HG02571 (cell line): ENCODE results near the gene DOCK4.

Source experiments
- ATAC-seq: cut with Tn5 transposase; IDR thresholded peaks from one replicate; pipeline ENCODE4 v1.9.1; 2021; ENCODE audit warnings: mild to moderate bottlenecking, moderate library complexity; ENCODE audit not compliant: unreplicated experiment

Gene DOCK4

DNA sequence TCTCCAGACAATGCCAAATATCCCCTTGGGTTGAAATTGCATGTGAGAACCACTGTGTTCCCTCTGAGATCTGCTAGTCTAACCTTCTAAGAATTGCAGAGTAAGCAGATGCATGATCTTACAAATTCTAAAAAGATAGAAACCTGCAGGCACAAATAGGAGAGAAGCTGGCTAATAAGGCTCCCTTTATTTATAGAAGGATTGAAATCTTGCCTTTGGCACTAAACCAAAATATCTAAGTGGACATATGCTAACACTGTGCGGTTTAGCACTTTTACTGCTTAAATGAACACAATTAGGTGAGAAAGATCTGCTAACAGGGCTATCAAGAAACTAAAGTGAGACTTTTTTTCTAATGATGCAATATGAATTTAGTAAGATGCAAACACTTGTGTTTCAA lies 225.5 kb downstream of the DOCK4 start:
- ATAC-seq: no peak

DNA sequence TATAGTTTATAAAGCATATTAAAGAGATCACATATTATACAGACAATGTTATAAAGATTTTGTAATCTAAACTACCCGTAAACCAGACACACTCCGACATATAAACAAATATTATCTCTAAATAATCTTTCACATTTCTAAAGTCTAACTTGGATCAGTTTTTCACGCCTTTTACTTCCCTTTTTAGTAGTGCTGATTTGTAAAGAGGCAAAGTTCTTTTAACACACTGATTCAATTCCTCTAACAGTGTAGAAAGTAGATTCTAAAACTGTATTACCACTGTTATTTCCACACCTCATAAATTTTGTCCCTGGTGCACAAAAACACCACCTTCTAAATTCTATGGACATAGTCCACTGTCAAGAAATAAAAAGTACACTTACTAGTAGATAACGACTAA lies 230.9 kb downstream of the DOCK4 start:
- ATAC-seq: no peak

GRCh38 chr7:111960984-111961383 lies 245.2 kb downstream of the DOCK4 start:
- ATAC-seq: no peak

DNA sequence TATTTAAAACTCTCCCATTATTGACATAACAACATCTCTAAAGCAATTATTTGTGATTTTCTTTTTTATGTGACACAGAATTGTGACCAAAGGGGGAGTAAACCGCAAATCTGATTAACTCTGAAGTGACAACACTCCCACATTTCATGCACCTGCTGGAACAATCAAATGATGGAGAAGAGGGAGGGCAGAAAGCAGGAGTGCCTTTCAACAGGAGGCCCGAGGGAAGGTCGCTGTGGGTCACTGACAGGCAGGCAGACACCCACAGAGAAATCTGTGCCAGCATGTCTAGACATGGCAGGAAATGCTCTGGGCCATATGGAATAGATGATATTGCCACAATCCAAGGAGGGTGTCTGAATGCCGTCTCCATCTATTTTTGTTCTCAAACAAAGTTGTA lies 247.3 kb downstream of the DOCK4 start:
- ATAC-seq: no peak

- no peak for ATAC-seq
Measured at GRCh38 chr7:111958431-111958830, 247.8 kb downstream of the DOCK4 start.

DNA sequence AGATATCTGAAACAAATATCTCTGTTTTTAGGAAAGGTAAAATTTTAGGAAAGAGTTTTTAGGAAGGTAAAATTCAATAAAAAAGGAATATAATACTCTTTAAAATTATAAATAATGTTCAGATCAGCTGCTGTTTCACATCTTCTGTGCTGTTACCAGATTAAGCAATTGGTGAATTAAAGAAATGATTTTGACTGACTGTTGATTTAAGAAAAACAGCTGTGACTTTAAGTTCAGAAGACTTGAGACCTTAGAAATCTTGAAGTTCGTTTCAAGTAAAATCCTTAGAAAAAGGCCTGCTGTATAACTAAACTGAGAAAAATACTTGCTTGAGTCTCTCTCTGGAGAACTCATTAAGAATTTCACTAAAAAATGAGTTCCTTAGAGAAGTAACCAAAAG lies 250.6 kb downstream of the DOCK4 start:
- ATAC-seq: no peak

DNA sequence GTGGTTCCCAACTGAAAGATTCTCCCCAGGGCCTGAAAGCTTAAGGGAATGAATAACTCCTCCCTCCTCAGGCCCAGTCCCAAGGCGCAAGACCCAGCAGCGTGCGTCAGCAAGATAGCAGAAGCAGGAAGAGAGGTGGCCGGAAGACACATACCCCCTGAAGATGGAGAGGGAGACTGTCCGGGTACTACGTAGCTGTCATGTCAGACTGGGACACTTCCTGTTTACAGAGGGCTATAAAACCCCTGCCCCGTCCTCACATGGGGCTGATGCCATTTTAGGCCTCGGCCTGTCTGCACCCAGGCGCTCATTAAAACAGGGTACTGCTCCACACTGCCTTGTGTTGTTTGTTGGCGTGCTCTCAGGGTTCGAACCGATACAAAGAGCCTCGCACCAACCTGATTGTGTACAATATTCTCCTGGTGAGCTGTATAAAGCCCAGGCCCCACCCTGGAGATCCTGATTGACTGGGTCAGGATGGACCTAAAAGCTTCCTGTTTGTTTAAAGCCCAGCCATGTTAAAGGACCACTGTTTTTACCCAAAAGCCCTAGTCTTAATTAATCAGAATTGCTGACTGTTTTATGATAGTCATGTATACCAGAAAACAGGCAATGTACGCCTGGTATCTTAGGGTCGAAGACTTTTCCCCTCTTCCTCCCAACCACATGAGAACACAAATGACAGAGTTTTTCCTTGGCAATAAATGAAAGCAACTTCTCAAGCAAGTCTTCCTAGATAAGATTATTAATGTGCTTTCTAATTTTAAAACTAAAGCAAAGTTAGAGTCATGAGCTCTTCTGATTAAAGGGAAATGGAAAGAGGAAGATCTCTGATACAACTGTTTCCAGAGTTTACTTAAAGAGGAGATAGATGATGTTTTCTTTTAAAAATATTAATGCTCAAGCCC lies 251.5 kb downstream of the DOCK4 start:
- ATAC-seq: no peak

GRCh38 chr7:111954056-111954455 lies 252.1 kb downstream of the DOCK4 start:
- ATAC-seq: no peak

DNA sequence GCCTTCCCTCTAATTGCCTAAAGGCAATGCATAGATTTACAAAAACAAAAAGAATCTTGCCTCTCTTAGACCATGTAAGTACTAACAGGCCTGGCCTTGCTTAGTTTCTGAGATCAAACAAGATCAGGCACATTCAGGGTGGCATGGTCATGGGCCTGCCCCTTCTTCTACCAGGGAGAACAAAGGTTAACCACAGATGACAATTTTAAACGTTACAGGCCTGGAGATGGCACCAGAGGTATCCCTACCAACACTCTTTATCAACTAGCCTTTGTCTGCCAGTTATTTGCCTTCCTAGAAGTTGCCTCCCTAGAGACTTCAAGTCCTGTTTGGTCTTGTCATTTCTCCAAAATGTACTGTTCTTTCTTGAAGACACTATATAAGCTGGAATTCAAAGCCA lies 252.6 kb downstream of the DOCK4 start:
- ATAC-seq: no peak

- ATAC-seq: no peak
Measured at GRCh38 chr7:111952783-111953182, 253.4 kb downstream of the DOCK4 start.

- ATAC-seq: no peak
Measured at GRCh38 chr7:111951052-111951451, 255.1 kb downstream of the DOCK4 start.

DNA sequence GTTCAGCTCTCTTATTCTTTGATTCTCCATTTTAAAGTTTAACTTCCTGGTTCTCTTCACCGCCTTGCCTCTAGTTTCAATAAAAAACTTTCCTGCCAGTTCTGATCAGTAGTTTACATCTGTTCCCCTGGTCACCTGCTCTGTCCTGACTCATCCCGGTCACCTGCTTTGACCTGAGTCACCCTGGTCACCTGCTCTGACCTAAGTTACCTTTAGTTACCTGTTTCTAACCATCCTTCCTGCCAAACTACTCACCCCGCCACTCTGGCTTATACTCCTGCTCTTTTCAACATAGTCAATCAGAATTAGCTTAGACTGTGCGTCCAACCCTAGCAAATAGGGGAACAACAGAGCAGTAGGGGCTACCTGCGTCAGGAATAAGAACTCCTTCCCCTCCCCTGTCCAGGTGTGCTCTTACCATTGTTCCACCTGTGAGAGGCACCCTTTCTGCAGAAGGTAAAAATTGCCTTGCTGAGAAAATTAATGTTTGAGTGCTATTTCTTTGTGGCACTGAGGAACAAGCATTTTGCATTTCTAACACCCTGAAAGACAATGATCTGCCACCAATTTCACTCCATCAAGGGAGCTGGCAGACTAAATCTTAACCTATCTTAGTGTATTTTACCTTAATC lies 263.6 kb downstream of the DOCK4 start:
- ATAC-seq: no peak

DNA sequence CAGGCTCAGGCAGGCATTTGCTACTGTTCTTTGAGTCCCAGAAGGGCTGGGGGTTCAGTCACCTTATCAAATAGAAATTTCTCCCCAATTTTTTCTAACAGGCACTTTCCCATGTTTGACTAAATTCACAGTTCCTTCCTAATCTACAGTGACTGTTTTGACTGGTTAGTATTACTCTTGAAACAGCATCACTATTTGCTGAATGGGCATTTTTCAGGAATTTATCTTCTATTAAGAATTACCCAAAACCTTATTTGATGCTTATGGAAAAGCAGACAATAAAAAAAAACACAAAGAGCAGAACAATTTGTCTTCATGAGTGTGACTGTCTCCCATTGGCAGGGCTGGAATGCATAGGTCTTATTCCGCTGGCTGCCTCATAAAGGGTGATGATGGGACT lies 269.0 kb downstream of the DOCK4 start:
- ATAC-seq: no peak

- no peak for ATAC-seq
Measured at GRCh38 chr7:111933609-111934008, 272.6 kb downstream of the DOCK4 start.

DNA sequence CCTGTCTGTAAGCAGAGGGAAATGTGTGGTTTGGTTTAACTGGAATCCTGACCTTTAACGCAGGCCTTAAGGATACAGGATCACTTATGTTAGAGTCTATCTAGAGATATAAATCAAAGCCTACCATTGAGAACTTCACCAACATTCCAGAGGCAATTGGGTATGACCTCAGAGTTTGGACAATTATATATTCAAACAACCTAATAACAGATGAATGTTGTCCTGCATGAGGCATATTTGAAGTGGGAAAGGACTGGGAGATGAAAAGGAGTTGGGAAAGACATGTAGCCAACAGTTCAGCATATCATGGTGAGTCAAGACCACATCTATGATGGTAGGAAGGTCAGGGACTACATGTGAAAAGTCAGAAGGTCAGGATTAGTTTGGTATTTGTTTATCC lies 274.2 kb downstream of the DOCK4 start:
- no peak for ATAC-seq

DNA sequence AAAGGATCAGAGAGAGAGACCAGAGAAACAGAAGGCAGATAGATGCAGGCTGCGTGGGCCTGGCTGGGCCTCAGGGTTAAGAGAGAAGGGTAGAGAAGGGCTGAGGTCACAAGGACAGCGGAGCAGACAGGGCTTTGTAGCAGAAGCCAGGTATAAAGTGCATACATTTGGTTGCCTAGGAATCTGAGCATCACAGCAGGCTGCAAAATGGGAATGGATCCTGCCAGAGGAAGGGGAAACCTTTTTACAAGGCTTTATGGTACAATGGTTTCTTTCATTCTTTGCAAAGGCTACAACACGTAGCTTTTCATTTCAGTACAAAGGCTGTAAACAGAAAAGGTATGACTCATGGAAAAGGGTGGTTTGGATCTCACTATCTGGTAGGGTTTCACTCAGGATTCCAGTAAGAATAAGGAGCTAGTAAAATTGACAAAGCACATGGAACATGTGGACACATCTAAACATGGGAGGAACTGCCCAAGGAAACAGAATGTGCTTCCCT lies 275.1 kb downstream of the DOCK4 start:
- ATAC-seq: no peak

DNA sequence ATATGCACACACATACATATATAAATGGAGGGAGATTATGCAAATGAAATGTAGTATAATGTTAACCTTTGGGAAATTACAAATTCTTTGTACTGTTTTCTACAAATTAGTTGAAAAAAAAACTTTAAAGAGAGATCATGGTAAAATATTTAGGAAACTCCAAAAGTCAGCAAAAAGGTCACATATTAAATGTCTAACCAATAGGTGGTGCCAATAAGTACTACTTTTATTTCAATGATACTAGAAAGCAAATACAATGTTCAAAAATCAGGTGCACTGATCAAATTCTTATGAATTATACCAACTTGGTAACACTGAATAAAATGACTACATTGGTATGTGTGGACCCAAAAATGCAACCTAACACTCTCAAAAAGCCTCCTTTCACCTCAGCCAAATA lies 276.9 kb downstream of the DOCK4 start:
- no peak for ATAC-seq

DNA sequence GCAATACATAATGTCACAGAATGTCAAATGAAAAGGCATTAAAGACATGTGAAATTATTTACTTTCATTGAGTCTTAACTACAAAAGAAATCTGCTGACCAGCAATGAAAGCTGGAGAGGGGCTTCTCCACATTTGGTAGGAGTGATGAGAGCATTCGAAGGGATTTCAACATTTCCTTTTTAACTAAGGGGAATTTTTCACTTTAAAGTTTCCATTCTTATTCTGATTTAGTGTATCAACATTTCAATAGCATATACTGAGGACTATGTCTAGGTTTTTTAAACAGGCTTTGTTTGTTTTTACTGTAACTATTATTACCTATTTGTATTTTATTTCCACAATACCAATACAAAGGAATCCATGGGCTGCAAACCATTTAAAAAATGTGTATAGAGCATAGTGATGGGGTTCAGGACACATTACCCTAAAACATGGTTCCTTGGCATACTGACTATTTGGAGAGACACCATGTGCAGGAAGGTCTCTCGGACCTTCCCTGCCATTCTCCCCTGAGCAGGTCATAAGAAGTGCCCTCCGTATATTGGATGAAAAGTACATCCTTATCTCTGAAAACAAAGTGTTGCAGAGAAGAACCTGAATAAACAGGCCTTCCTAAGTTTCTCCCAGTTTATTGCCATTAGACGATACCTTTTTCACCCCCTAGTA lies 278.7 kb downstream of the DOCK4 start:
- ATAC-seq: no peak

- ATAC-seq: no peak
Measured at GRCh38 chr7:111920329-111920728, 285.9 kb downstream of the DOCK4 start.

GRCh38 chr7:111919631-111920179 lies 286.5 kb downstream of the DOCK4 start:
- ATAC-seq: no peak

GRCh38 chr7:111919164-111919563 lies 287.0 kb downstream of the DOCK4 start:
- no peak for ATAC-seq
